Erythroblast (primary cell): ENCODE measurements around the gene NPC1L1.

Experiments used
- GATA1 ChIP-seq: IDR thresholded peaks from 2 replicates; pipeline ENCODE4 v1.6.1; 2011; ENCODE audit warnings: low read depth, mild to moderate bottlenecking, control low read depth, low read length, moderate library complexity
- POLR2A ChIP-seq: IDR thresholded peaks from 2 replicates; pipeline ENCODE4 v1.6.1; 2011; ENCODE audit warnings: mild to moderate bottlenecking, low read length

DNA sequence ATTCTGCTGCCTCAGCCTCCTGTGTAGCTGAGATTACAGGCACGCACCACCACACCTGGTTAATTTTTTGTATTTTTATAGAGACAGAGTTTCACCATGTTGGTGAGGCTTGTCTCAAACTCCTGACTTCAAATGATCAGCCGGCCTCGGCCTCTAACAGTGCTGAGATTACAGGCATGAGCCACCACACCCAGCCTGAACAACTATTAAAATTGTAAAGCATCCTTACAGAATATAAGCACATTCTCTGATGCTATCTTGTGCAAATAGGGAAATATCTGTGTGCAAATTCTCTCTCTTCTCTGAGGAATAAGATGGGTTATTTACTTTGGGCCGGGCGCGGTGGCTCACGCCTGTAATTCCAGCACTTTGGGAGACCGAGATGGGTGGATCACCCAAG lies 63.2 kb downstream of the NPC1L1 start:
- no peak for TF ChIP-seq POLR2A
- no peak for TF ChIP-seq GATA1
